NCI-H69 (cell line): ENCODE measurements around the gene PARVA.

Experiments used
- DNase-seq: peaks from one replicate; lab custom pipeline; 2025; lab: John Stamatoyannopoulos, UW

Gene PARVA

DNA sequence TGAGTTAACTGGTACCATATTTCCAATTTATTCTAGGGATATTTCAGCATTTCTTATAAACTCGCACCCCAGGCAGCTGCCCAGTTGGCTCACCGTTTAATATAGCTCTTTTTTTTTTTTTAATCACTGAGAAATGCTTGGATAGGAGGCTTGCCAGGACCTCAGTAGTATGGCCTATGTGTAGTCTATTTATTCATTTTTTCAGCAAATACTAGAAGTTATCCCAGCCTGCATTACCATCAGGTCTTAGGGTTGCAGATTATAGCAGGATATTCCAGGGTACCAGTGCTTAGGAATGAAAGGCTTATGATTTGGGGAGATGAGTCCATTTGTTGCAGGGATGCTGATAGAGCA lies 26.6 kb downstream of the PARVA start:
- DNase-seq, result no peak

DNA sequence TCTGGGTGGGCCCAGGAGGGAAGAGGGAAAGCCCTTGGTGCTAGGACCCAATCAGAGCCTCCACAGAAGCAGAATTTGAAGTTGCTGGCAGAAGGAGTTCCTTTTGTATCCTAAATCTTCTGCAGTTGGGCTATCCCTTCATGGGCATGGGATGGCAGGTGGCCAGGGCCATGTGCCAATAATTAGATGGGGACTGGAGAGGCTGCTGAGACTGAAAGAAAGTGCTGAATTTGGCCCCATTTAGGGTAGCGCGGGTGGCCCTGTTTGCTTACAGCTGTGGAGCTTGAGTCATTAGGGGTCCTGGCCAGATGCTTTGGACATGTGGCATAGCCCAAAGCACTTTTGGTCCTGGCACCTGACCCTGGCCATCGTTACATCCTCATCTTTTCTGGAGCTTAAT lies 27.1 kb downstream of the PARVA start:
- DNase-seq, result peak; percentile 16

DNA sequence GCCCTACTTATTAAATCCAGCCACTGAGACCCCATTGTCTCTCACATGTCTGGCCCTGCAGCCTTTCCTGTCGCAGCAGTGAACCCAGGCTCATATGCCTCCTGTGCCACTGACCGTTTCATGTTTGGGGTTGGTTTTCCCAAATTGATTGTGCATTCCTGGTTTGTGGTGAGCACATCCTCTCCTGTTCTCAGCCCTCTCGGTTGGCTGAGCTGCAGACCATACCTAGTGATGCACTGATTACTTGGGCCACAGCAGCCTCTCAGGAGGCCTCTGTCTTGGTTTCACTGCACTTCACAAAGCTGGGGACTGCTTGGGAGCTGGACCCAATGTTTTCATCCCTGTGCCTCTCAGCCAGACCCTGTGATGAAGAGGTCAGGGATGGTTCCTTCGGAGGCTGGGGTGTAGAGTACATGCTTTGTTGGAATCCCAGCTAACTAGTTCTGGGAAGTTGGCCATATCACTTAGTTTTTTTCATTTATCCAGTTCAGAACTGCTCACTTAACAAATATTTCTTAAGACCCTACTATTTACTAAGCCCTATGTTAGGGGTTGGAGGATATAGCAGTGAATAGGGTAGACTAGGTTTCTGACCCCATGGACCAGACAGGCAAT lies 30.9 kb downstream of the PARVA start:
- DNase-seq, result no peak

DNA sequence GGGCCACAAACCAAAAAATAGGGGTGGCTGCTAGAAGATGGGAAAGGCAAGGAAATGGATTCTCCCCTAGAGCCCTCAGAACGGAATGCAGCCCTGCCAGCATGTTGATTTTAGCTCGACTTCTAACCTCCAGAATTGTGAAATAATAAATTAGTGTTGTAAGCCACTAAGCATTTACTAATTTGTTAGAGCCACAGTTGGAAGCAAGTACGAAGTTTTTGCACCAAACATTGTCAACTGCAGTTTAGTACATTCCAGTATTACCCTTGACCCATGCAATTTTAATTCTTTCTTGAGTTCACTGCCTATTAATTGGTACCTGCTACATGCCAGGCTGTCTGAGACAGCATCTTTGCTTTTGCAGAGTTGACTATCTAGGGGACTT lies 32.2 kb downstream of the PARVA start:
- no peak for DNase-seq

DNA sequence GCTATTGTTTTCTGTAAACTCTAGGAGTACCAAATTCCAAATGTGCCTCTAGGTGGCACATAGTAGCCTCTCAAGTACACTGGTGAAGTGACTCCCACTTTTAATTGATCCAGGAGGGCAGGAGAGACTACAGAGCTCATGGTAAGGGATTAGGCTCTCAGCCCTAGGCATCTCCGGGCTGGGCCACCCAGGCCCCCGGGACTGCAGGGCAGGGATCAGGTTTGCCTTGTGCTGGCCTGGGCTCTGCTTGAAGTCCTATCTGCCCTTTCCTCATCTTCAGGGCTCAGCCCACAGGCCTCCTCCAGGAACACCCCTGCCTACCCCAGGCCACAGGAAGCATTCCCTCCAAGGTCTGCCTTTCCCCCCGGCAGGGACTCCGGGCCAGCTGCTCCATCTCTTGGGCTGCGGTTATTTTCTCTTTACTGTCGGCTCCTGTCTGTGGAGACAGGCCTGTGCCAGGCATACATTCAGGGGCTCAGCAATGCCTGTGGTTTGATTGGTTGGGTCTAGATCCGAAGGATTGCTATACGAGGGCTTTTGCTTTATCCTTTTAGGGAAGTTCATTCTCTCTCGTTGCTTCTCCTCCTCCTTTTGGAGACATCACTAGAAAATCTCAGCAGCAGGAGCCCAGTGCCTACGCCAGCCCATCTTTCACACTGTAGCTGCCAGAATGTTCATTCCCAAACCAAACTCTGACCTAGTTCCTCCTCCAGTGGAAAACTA lies 32.8 kb downstream of the PARVA start:
- peak; percentile 67 for DNase-seq

DNA sequence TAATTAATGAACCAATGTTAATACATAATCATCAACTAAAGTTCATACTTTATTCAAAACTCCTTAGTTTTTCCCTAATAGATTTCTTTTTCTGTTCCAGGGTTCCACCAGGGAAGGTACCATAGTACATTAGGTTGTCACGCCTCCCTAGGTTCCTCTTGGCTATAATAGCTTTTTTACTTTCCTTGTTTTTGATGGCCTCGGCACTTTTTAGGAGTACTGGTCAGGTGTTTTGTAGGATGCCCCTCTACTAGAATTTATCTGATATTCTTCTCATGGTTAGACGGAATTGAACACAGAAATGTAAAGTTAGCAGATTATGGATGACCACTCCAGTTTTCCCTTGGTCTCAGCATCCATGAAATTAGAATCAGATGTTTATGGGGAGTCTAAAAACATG lies 34.0 kb downstream of the PARVA start:
- no peak for DNase-seq

DNA sequence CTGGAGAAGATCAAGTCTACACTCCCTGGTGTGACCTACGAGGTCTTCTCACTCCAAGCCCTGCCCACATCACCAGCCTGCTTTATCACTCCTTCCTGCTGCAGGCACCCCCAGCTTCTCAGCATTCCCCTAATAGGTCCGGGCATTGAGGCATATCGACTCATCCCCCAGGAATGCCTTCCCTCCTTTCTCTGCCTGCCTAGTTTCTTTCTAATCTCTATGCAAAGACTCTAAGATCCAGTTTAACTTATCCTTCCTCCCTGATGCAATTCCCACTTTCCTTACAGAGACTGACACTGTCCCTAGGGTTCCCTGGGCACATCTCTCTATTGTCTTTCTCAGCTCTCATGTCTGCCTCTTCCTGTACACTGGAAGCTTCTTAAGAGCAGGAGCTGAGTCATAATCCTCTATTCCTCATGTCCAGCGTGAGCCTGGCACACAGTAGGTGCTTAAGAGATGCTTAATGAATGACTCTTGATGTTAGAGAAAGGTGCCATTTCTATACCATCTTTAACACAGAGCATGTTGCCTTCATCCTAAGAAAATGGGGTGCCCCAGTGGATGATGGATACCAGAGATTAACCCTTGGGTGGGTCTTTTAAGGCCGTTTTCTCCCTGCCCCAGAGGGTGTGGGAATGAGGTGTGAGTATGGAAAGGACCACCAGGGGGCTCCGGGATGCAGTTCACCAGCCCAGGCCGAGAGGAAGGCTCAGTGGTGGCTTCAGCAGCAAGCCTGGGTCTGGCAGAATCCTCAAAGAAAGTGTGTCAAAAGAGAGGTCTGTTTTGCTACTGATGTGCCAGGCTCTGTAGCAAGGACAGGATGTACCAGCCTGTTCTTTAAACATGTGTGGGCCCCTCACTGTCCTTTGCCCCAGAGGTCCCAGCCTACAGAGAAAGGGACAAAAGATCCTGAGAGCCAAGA lies 34.7 kb downstream of the PARVA start:
- DNase-seq, result peak; percentile 81

DNA sequence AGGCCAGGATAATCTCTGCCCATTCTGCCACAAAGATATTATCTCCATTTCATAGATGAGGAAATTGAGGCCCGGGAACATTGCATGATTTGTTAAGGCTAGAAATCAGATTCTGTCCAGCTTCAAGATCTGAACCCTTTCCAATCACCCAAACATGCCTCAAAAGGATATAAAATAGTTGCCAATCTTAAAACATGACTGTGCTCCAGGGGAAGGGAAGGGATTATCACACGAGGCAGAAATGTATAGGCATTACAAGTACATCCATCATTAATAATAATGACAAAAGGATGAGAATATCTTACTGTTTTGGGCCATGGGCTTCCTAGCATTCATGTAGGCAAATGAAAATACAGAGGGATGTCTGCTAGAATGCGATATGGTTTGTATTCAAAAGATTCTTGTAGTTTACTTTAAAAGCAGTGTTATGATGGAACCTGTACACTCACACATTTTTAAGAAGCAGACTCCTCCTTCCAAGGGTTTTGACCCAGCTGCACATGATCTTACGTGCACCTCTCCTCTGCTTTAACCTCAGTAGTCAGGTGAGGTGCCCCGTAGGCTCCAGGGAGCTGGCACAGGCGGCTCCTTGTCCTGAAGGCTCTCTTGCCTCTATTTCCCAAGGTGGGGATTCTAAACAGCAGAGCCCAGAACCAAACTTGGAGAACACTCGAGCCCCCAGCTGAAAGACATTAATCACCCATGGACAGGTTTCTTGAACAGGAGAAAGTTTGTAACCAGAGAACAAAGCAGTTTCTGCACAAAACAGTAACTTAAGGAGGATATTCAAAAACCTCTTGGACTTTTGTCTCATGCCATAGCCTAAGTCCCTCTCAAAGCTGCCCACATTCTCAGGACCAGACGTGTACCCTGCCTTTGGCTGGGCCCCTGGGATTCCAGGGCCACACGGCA lies 36.0 kb downstream of the PARVA start:
- DNase-seq, result no peak

DNA sequence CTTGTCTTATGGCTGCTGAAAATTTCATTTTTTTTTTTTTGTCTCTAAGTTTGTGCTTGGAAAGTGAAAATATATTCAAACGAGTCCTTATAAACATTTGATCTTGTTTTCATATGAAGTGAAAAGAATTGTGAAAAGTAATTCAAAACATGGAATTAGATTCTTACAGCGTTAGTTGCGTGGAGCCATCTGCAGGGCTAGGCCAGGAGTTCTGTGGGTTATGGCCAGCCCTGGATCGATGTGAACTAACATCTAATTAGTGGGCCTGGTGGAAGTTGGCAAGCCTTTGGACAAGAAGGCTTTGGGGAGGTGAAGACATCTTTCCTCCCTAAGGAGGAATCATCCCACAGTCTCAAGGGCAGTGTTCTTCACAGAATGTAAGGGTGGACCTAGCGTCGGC lies 37.2 kb downstream of the PARVA start:
- DNase-seq, result no peak

DNA sequence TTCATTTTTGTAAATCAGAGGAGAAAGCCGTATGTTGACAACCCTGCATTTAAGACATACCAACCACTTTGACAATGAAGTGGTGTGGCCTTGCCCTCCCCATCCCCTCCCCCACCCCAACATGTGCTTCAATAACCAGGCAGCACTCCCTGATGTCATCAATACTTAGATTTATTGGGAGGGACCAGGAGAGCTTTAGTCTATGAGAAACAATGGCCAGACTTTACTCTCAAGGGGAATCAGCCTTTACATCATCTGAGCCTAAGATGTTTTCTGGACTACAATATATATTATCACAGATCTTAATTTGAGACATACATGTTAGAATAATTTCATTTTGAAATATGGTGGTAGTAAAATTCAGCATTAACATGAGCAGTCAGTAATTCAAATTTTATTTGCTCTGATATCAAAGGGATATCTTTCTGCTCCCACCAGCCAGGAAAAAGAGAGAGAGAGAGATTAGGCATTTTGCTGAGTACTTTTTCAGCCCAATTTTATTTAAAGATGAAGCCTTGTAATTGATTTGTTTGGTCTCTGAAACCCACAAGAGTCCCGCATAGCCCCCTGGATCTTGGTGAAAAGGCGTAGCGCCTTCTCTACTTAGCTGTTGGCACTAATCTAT lies 38.1 kb downstream of the PARVA start:
- no peak for DNase-seq

DNA sequence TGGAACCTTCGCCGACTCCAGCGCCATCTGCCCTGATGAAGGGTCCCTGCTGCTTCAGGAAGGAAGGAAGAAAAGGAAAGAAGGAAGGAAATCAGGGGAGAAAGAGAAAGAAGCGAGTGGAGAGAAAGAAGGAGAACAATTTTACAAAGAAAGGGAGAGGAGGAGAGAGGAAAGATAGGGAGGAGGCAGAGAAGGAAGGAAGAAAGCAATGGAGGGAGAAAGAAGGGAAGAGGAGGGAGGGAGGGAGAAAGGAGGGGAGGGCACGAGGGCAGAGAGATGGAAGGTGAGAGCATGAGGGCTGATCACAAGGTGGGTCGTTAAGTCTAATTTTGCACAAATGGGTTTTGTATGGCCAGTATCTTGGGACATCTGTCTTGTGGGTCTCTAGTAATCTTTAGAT lies 39.2 kb downstream of the PARVA start:
- peak; percentile 23 for DNase-seq

DNA sequence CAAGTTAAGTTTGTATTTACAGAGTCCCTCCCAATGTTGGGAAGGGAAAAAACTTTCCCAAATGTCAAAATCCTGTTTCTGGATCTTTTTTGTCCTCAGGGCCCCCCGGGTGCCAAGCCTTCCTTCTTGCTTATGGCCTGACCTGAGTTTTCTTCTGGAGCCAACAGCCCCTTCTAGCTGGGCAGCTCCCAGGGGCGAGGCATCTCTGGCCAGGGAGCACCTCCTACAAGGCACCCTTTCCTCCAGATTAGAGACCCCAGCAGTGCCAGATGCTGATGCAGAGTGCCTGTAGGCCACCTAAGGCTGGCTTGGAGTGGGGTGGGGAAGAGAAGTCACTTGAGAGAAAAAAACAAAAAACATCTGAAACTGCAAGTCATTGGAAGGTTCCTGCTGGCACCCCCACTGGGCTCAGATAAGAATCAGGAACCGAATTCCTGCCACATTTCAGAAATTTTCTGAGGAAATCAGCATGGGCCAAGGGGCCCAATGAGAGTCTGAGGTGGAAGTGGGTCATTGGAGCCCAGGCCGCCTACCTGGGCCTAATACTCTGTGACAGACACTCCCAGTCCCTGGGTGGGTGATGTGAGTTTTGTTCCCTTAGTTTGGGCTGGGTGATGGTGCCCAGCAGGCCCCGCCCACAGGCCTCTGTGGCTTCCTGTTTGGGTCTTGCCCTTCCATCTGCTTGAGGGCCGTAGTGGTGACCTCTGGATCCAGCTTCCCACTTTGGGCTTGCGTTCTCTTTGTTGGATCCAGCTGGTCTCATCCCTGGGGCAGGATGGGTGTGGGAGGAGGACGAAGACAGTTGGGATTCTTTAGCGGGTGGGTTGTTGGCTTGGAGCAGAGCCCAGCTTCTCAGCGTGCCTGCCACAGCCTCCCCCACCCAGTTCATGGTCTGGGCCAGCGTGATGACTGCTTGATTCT lies 40.6 kb downstream of the PARVA start:
- peak; percentile 57 for DNase-seq

DNA sequence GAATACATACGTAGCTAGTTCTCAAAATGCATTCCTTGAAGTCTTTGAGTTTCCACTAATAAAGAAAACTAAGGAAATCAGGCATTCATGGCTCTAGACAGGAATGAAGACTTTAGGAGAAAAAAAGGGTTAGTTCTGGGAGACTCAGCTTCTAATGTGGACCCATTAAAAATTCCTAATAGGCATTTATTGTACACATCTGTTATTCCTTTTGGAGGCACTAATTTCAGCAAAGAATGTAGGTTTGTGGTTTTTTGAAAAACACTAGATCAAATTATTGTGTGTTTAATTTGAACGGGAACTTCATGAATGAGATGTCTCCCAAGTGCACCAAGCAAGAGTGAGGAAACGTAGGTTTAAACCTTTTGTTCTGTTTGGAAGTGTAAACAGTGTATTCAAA lies 42.7 kb downstream of the PARVA start:
- DNase-seq, result no peak

DNA sequence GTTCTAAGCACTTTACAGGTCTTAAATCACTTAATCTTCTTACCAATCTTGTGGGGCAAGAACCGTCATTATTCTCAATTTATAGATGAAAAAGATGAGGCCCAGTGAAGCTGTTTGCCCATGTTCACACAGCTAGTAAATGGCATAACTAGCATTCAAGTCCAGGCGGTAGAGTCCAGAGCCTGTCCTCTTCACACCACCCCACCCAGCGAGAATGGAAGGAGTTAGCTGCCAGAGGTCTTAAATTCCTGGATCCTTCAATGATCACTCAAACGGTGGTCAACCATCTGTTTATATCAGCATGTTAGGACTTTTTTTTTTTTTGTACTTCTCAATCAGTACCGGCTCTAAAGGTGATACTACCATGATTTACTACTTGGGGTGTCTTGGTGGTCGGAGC lies 43.3 kb downstream of the PARVA start:
- no peak for DNase-seq

DNA sequence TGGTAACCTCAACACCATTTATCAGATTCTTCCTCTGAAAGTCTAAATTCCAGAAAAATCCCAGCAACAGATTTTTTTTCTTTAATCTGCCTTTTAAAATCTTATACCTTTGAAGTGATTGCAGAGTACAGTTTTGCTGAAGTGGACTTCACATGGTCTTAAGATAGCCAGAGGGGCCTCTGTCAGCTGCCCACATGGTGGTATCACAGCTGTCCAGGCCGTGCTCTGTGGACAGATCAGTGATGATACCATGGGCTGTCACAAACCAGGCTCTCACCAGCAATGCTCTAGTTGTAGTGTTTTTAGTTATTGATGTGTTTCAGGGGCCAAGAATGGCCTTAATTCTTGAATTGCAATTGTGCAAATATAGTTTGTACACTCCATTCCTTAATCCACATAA lies 44.0 kb downstream of the PARVA start:
- no peak for DNase-seq

DNA sequence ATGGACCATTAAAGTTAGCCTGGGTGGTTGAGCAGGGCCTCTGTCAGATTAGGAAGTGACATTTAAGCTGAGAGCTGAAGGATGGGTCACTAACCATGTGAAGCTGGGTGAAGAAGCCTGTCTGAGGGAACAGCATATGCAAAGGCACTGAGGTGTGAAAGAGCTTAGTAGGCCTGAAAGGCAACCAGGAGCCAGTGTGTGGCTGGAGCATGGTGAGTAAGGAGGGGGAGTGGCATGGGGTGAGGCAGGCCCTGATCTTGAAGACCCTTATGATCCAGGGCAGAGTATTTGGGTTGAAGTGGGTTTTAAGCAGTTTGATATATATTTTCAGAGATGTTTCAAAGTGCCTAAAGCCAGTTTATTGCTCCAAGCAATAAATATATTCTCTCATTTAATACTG lies 48.8 kb downstream of the PARVA start:
- DNase-seq, result no peak

DNA sequence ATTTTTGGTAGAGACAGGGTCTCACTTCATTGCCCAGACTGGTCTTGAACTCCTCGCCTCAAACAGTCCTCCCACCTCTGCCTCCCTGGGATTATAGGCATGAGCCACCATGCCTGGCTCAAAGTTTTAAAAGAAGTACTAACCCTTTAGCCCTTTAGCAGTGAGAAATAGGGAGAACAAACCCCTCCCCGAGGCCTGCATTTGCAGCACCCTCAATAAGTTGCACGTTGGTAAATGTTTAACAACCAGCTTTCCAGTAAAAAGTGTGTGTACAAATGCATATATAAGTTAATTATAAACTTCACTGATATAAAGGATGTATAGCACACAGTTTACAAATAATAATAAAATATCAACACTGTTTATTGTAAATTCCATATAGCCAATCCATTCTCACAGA lies 51.8 kb downstream of the PARVA start:
- DNase-seq, result no peak

DNA sequence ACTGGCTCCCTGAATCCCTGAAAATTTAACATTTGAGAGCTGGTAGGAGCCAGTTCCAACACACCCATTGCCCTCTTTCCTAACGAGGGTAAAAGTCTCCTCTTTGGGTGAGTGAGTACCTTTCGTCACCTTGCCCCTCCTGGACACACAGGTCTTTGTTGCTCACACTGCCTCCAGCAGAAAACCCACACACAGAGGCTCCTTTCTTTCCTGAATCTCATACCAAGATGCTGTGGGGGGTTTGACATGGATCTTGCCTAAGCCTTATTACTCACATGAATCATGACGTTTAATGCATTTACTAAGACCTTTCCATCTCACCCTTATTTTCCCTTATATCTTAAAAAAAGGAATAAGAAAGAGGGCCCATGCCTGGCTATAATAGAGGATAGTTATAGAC lies 53.0 kb downstream of the PARVA start:
- DNase-seq, result no peak

DNA sequence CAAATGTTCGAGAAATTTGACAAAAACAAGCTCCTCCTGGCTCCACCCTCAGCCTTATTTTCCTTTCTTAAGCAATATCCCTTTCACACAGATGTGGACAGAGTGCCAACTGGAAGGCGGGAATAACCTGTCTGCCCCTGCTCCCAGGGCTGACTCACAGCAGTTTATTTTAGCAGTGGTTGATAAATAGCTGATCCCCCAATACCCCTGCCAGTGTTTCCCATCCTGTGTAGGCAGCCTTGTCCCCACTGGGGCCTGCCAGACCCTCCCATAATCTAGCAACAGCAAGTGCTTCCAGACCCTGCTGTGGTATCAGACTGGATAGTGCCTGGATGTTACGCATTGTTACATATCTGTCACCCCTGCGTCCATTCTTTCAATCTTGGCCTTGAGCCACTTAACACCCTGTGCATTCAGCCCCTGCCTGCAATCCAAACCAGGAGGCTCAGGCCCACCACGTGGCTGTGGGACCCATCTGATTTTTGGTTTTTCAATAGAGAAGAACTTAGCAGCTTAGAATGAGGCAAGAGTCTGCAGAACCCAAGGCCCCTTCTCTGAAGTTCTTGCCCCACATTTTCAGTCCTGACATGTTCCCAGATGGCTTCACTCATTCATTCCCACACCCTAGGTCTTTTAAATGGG lies 53.7 kb downstream of the PARVA start:
- DNase-seq, result peak; percentile 40

DNA sequence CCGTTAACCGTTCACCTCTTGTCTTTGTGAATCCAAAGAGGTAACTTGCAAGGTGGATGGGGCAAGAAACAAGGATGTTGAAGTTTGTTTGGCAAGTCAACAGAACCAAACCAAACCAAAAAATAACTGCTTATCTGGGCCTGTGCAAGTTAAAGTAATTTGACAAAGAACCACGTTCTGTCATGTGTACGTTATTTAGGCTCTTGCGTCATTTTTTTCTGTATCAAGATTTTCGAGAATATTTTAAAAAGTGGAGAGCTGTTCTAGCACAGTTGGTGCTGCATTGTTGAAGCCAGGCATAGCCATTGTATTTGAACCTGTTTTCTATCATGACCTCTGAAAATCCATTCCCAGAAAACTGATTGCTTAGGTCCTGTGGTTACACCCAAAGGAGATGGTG lies 55.1 kb downstream of the PARVA start:
- no peak for DNase-seq
